ENCODE results near the gene RAB3C. TPM values are rescaled to one million over a fixed set of nuclear protein-coding genes. Genes with fewer than 3 reads are reported as not detected.

RAB3C gene
- total RNA-seq, 2 experiments from 2014 or later = not detected

GRCh38 chr5:58825441-58825840, 242.6 kb downstream of the RAB3C start:
- H3K27ac Mint-ChIP-seq = no peak overlapping the region
- intact Hi-C loops (cut with DNase I, micrococcal nuclease) = no loop called here
- no peak overlapping the region for H3K4me3 Mint-ChIP-seq
- Histone ChIP-seq H3K27me3 (ENCODE audit: control insufficient read depth in 1 of 2, insufficient read depth in 2 of 2, low read length in 2 of 2) (no peaks in the 10 kb centered on the region), H3K4me1 (ENCODE audit: insufficient read depth, low read length) (no peaks in the 10 kb centered on the region), H3K9me3 (ENCODE audit: control insufficient read depth in 1 of 2, insufficient read depth in 1 of 2, low read length in 2 of 2) (no peaks in the 10 kb centered on the region), H3K27ac (ENCODE audit: low read depth in 1 of 2, low read length in 2 of 2) (no peak overlapping the region), H3K36me3 (ENCODE audit: insufficient read depth, low read length) (no peaks in the 10 kb centered on the region), H3K4me3 (ENCODE audit: low read length) (no peak overlapping the region)
- no peaks in the 10 kb centered on the region for H3K36me3 Mint-ChIP-seq (ENCODE audit: low read depth)
- H3K9me3 Mint-ChIP-seq = no peaks in the 10 kb centered on the region
- CTCF ChIA-PET = no interaction called here
- H3K4me1 Mint-ChIP-seq (ENCODE audit: low read depth) = no peaks in the 10 kb centered on the region
- POLR2A ChIA-PET = no interaction called here
- DNase-seq = no peak
- TF ChIP-seq CTCF (IDR thresholded peaks at IDR 0.05) = no peak
- H3K27me3 Mint-ChIP-seq = peaks cover 3% of the 10 kb centered on the region
- no peak for ATAC-seq (ENCODE audit: poor library complexity)

- Histone ChIP-seq H3K36me3 (ENCODE audit: insufficient read depth, low read length) (no peaks in the 10 kb centered on the region), H3K27me3 (ENCODE audit: control insufficient read depth in 1 of 2, insufficient read depth in 2 of 2, low read length in 2 of 2) (no peaks in the 10 kb centered on the region), H3K4me1 (ENCODE audit: insufficient read depth, low read length) (no peaks in the 10 kb centered on the region), H3K27ac (ENCODE audit: low read depth in 1 of 2, low read length in 2 of 2) (no peak overlapping the region), H3K4me3 (ENCODE audit: low read length) (no peak overlapping the region), H3K9me3 (ENCODE audit: control insufficient read depth in 1 of 2, insufficient read depth in 1 of 2, low read length in 2 of 2) (no peaks in the 10 kb centered on the region)
- no peaks in the 10 kb centered on the region for H3K36me3 Mint-ChIP-seq (ENCODE audit: low read depth)
- DNase-seq (no peak), ATAC-seq (ENCODE audit: poor library complexity) (no peak)
- peaks cover 3% of the 10 kb centered on the region for H3K27me3 Mint-ChIP-seq
- intact Hi-C loops (cut with DNase I, micrococcal nuclease) = no loop called here
- H3K27ac Mint-ChIP-seq = no peak overlapping the region
- H3K4me1 Mint-ChIP-seq (ENCODE audit: low read depth) = no peaks in the 10 kb centered on the region
- POLR2A ChIA-PET = no interaction called here
- no peak overlapping the region for H3K4me3 Mint-ChIP-seq
- TF ChIP-seq CTCF (IDR thresholded peaks at IDR 0.05) = no peak
- CTCF ChIA-PET = no interaction called here
- H3K9me3 Mint-ChIP-seq = no peaks in the 10 kb centered on the region
Measured at GRCh38 chr5:58825899-58826298, 243.0 kb downstream of the RAB3C start.

- no peak for ATAC-seq (ENCODE audit: poor library complexity)
- Mint-ChIP-seq H3K36me3 (ENCODE audit: low read depth) (no peaks in the 10 kb centered on the region), H3K27ac (no peak overlapping the region), H3K9me3 (no peaks in the 10 kb centered on the region), H3K27me3 (peaks cover 3% of the 10 kb centered on the region), H3K4me3 (no peak overlapping the region), H3K4me1 (ENCODE audit: low read depth) (no peaks in the 10 kb centered on the region)
- H3K9me3 ChIP-seq (ENCODE audit: control insufficient read depth in 1 of 2, insufficient read depth in 1 of 2, low read length in 2 of 2) = no peaks in the 10 kb centered on the region
- DNase-seq = no peak
- no peak overlapping the region for H3K27ac ChIP-seq (ENCODE audit: low read depth in 1 of 2, low read length in 2 of 2)
- ChIA-PET CTCF (no interaction called here), POLR2A (no interaction called here)
- intact Hi-C loops (cut with DNase I, micrococcal nuclease) = no loop called here
- H3K4me3 ChIP-seq (ENCODE audit: low read length) = no peak overlapping the region
- no peaks in the 10 kb centered on the region for H3K27me3 ChIP-seq (ENCODE audit: control insufficient read depth in 1 of 2, insufficient read depth in 2 of 2, low read length in 2 of 2)
- no peaks in the 10 kb centered on the region for H3K36me3 ChIP-seq (ENCODE audit: insufficient read depth, low read length)
- H3K4me1 ChIP-seq (ENCODE audit: insufficient read depth, low read length) = no peaks in the 10 kb centered on the region
- no peak for TF ChIP-seq CTCF (IDR thresholded peaks at IDR 0.05)
Measured at GRCh38 chr5:58827463-58827862, 244.6 kb downstream of the RAB3C start.

All from CD4-positive, alpha-beta T cell (primary cell).